Pancreas (tissue), 10 donors: ENCODE results near the gene TNIK. TPM values are rescaled to one million over a fixed set of nuclear protein-coding genes. Genes with fewer than 3 reads are reported as not detected.

Experiments used
- ATAC-seq, 4 donors: fragments of 200-7000 bp; cut with Tn5 transposase; one replicate each; pipeline versions ENCODE4 v1.8.0 to v1.9.1; 2020; ENCODE audit warnings: mild to moderate bottlenecking in 4 of 4, moderate library complexity in 4 of 4
- DNase-seq, 6 donors: peaks; one replicate each; pipeline ENCODE4 v3.0.0-alpha.2; 2020
- FAIRE-seq: peaks from 2 replicates; lab custom pipeline; 2012; peaks lifted over from hg19 to GRCh38; lab: Jason Lieb, UNC
- H3K27ac ChIP-seq, 4 donors: fragments of 200-600 bp; sonication (generic); 1 replicate in 3 of 4; 2 replicates in 1 of 4; pipeline versions ENCODE4 v1.5.0 to v1.8.0; 2020
- H3K27me3 ChIP-seq, 4 donors: fragments of 200-600 bp; one replicate each; pipeline ENCODE4 v1.8.0; 2021
- H3K36me3 ChIP-seq, 3 donors: fragments of 200-600 bp; sonication (generic) in 1 of 3; one replicate each; pipeline versions ENCODE4 v1.5.0 to v1.8.0; 2020 to 2021
- H3K4me1 ChIP-seq, 3 donors: fragments of 200-600 bp; one replicate each; pipeline ENCODE4 v1.8.0; 2021
- H3K4me3 ChIP-seq, 4 donors: fragments of 200-600 bp; sonication (generic) in 2 of 4; one replicate each; pipeline versions ENCODE4 v1.5.0 to v1.8.0; 2020 to 2021
- H3K9me3 ChIP-seq, 4 donors: fragments of 200-600 bp; one replicate each; pipeline ENCODE4 v1.8.0; 2021
- WGBS, 2 donors: extraction: QIAGEN DNeasy Blood & Tissue Kit; methylation state at CpG; one replicate each; pipeline ENCODE4 v1.1.7; 2013; 5-methylcytosine and 5-hydroxymethylcytosine counted together
- intact Hi-C, 3 donors: fragments of 100-400 bp; cut with DNase I; formaldehyde crosslinking; loops; one replicate each; pipeline versions ENCODE4 v1.11.1 to v1.14.2; 2022
- polyA plus RNA-seq, 2 donors: library from polyadenylated mRNA; stranded (reverse); fragments of 200-250 nt; gene quantifications; one replicate each; pipeline ENCODE4 v1.2.3, GENCODE V29; 2013
- total RNA-seq, 6 donors: library from RNA; stranded (reverse); fragmentation: NEBNext Ultra II Directional in 4 of 6; extraction: Animal tissue kit (Norgen Biotek cat#: 25700) in 4 of 6; gene quantifications; one replicate each; pipeline versions ENCODE4 v1.2.1 to v1.2.4, GENCODE V29; 2021 to 2023
- TF ChIP-seq, protein P1 (sequence below), 4 donors: fragments of 200-600 bp; sonication (generic) in 3 of 4; IDR thresholded peaks; one replicate each; pipeline versions ENCODE4 v1.5.0 to v1.8.0; 2021; ENCODE audit warnings: antibody characterized with exemption in 4 of 4
- donor health status: healthy with polysubstance abuse.
- donor health status: DM: no; HTN: no; CAD: no; lungs with moderate emphysema.
- donor health status: DM: no; HTN: no; CAD: no.
- donor health status: control.
- donor health status: control.
- donor health status: Bipolar disorder and iron deficiency.
- donor health status: DM: yes; HTN: yes; CAD: no.
- donor health status: DM: no; HTN: no; CAD: no.
- donor health status: DM: no; HTN: no; CAD: no.
- donor health status: DM: yes; HTN: yes; CAD: no.

Gene TNIK
- total and polyA plus RNA-seq, 8 donors, result 3.5 to 13.6 (median 5.8) TPM

DNA sequence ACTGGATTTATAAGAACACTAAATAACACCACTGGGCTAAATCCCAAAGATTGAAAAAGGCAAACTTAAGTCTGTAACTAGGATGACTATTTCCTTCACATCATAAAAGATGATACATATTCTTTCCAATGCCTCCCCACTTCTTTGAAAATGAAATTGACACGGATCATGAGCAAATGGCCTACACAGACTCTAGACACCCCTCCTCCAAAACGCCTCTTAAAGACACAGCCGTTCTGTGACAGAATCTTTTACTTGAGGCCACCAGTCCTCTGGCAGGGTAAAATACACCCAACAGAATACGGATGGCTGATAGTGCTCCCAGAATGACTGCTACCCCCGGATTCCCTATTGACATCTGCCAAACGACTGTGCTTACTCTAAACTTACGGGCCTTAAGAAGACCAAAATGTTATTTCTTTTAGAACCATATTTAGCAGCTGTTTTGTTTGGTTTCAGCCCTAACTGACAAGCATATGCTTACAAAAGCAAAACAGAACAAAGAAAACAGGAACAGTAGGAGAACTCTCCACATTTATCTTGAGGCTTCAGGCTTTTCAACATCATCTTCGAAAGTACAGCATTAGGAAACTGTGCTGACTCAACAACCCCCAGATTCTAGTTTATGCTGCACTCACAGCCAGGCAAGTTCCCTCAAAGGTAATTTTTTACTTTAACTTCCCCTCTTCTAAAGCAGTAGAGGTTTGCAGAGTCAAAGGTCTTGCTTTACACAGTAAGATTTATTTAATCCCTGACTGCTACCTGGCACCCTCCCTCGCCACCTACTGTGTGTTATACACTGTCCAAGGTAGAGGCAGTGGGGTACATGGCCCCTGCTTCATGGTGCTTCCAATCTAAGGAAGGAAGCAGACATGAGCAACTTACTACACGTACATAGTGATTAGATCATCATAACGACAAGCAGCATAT, 84.3 kb downstream of the TNIK start:
- Histone ChIP-seq H3K27me3 (no peaks in the 10 kb centered on the region), H3K4me3 (no peak overlapping the region), H3K36me3 (no peaks in the 10 kb centered on the region), H3K4me1 (peaks cover 4 to 8% (median 6%) of the 10 kb centered on the region in 3 donors), H3K9me3 (no peaks in the 10 kb centered on the region), H3K27ac (peak overlapping the region in 2 of 4 donors; percentile 22 to 31)
- intact Hi-C loops, result no loop called here
- TF ChIP-seq, protein P1, sequence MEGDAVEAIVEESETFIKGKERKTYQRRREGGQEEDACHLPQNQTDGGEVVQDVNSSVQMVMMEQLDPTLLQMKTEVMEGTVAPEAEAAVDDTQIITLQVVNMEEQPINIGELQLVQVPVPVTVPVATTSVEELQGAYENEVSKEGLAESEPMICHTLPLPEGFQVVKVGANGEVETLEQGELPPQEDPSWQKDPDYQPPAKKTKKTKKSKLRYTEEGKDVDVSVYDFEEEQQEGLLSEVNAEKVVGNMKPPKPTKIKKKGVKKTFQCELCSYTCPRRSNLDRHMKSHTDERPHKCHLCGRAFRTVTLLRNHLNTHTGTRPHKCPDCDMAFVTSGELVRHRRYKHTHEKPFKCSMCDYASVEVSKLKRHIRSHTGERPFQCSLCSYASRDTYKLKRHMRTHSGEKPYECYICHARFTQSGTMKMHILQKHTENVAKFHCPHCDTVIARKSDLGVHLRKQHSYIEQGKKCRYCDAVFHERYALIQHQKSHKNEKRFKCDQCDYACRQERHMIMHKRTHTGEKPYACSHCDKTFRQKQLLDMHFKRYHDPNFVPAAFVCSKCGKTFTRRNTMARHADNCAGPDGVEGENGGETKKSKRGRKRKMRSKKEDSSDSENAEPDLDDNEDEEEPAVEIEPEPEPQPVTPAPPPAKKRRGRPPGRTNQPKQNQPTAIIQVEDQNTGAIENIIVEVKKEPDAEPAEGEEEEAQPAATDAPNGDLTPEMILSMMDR (IDR thresholded peaks at IDR 0.05), result no peak
- peak; percentile 35 to 70 (median 60) for ATAC-seq
- peak in 1 of 6 donors; percentile 29 for DNase-seq
- 67 to 70% methylated on average over 11 of the region's 11 CpGs for WGBS, 2 donors
- FAIRE-seq, result no peak

DNA sequence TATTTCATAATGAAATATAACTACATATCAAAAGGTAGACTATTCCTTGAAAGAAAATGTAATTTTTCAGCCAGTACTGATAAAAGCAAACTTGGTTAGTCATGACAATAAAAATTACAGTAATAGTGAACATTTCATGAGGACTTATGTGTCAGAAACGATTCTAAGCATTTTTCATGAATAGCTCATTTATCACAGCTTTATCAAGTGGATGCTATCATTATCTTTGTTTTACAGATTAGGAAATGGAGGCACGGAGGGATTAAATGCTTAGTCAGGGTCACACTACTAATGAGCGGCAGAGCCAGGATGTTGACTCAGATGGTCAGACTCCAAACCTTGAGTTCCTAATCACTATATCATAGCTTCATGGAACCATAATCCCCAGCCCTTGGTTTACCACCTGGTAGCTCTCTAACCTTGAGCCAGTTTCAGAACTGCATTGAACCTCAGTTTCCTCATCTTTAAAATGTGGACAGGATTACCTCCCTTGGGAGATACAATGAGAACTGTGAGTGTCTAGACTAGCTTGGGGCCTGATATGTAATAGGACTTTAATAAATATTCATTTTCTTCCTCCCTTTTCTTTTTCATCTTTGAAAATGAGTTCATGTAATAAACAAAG, 85.4 kb downstream of the TNIK start:
- intact Hi-C loops, result no loop called here
- ATAC-seq (peak in 2 of 4 donors; percentile 32 to 49), FAIRE-seq (no peak), DNase-seq (no peak)
- H3K9me3 ChIP-seq, result no peaks in the 10 kb centered on the region
- peaks cover 4 to 8% (median 6%) of the 10 kb centered on the region in 3 donors for H3K4me1 ChIP-seq
- WGBS, 2 donors, result 40 to 41% methylated on average over 3 of the region's 3 CpGs
- no peak overlapping the region for H3K27ac ChIP-seq
- no peaks in the 10 kb centered on the region for H3K27me3 ChIP-seq
- no peak overlapping the region for H3K4me3 ChIP-seq
- H3K36me3 ChIP-seq, result no peaks in the 10 kb centered on the region
- TF ChIP-seq, protein P1 (IDR thresholded peaks at IDR 0.05), result no peak

DNA sequence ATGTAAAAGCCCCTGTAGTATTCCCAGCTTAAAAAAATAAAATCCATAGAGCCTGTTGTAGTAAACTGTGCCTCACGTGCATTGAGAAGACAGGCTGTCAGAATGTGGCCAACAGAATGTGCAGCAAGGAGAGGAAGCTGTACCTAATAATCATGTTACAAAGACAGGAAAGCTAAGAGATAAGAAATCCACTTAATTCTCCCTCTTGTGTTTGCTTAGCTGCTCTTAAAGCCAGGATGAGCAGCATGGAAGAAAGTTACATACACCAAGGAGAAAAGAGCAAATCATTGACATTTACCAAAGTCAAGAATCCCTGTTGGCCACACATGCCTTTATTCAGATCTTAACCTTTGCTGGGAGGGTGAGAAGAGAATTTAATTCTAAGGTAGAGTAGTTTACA, 85.9 kb downstream of the TNIK start:
- H3K4me3 ChIP-seq, result no peak overlapping the region
- TF ChIP-seq, protein P1 (IDR thresholded peaks at IDR 0.05), result no peak
- H3K36me3 ChIP-seq, result no peaks in the 10 kb centered on the region
- FAIRE-seq (no peak), ATAC-seq (no peak), DNase-seq (no peak)
- no peak overlapping the region for H3K27ac ChIP-seq
- no peaks in the 10 kb centered on the region for H3K9me3 ChIP-seq
- H3K4me1 ChIP-seq, result peaks cover 4 to 8% (median 6%) of the 10 kb centered on the region in 3 donors
- H3K27me3 ChIP-seq, result no peaks in the 10 kb centered on the region
- intact Hi-C loops, result no loop called here
- 63 to 67% methylated on average over 1 of the region's 1 CpG for WGBS, 2 donors

DNA sequence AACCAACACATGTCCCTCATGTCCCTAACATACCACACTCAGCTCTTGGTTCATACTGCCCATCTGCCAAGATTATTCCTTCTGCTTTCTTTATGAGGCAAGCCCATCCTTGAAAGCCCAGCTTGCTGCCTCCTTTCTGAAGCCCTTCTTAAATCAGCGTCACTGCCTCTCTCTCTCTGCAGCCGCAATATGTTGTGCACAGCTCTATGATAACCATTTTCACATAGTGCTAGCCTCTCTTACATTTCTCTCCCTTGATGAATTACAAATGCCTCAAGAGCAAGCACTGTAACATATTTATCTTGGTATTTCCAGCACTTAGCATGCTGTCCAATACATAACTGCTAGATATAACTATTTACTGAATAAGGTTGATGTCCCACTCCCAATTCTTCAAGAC, 86.5 kb downstream of the TNIK start:
- 95% methylated on average over 2 of the region's 2 CpGs for WGBS, 2 donors
- TF ChIP-seq, protein P1 (IDR thresholded peaks at IDR 0.05), result no peak
- H3K9me3 ChIP-seq, result no peaks in the 10 kb centered on the region
- H3K27ac ChIP-seq, result no peak overlapping the region
- no peaks in the 10 kb centered on the region for H3K36me3 ChIP-seq
- peaks cover 4 to 8% (median 6%) of the 10 kb centered on the region in 3 donors for H3K4me1 ChIP-seq
- no peak for ATAC-seq
- DNase-seq, result no peak
- FAIRE-seq, result no peak
- intact Hi-C loops, result no loop called here
- H3K4me3 ChIP-seq, result no peak overlapping the region
- H3K27me3 ChIP-seq, result no peaks in the 10 kb centered on the region
